ENCODE results near the gene SCMH1.

The SCMH1 gene

GRCh38 chr1:40984531-40984930, 257.6 kb downstream of the SCMH1 start:
- TF ChIP-seq, protein P1, sequence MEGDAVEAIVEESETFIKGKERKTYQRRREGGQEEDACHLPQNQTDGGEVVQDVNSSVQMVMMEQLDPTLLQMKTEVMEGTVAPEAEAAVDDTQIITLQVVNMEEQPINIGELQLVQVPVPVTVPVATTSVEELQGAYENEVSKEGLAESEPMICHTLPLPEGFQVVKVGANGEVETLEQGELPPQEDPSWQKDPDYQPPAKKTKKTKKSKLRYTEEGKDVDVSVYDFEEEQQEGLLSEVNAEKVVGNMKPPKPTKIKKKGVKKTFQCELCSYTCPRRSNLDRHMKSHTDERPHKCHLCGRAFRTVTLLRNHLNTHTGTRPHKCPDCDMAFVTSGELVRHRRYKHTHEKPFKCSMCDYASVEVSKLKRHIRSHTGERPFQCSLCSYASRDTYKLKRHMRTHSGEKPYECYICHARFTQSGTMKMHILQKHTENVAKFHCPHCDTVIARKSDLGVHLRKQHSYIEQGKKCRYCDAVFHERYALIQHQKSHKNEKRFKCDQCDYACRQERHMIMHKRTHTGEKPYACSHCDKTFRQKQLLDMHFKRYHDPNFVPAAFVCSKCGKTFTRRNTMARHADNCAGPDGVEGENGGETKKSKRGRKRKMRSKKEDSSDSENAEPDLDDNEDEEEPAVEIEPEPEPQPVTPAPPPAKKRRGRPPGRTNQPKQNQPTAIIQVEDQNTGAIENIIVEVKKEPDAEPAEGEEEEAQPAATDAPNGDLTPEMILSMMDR (IDR thresholded peaks at IDR 0.05; ENCODE audit: insufficient read depth, low read depth, low read length, missing control alignments): no peak

DNA sequence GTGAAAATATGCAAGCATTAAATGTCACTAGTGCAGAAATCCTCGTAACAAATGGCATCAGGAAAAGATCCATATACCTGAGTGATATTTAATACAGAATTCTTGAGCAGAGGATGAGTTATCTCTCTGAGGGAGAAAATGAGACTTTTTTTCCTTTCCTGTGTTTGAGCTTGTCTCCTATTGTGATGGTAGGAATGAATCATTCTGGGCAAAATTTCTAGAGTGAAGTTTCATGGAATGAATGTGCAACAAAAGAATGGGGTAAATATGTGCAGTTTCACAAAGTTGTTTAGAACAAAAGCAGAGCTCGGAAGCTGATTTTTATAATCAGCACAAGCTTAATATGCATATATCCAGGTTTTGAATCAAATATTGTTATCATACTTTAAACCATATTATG, 258.0 kb downstream of the SCMH1 start:
- TF ChIP-seq, protein P1 (IDR thresholded peaks at IDR 0.05; ENCODE audit: insufficient read depth, low read depth, low read length, missing control alignments): no peak
- H3K4me3 ChIP-seq (ENCODE audit: low read length): no peak overlapping the region
- DNase-seq (ENCODE audit: low read depth): peak; percentile 76

More at GRCh38 chr1:40984531-40984930, 257.6 kb downstream of the SCMH1 start:
- DNase-seq (ENCODE audit: low read depth): peak; percentile 53
- no peak overlapping the region for H3K4me3 ChIP-seq (ENCODE audit: low read length)

DNA sequence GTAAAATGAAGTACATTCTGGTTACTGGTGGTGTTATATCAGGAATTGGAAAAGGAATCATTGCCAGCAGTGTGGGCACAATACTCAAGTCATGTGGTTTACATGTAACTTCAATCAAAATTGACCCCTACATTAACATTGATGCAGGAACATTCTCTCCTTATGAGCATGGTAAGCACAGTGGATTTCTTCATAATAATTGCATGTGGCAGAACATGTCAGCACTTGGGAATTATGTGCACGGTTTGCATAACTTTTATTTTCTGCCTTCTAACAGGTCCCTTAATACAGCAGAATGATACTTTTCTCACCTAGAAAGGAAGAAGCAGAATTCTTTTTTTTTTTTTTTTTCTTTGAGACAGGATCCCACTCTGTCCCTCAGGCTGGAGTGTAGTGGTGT, 258.8 kb downstream of the SCMH1 start:
- peak; percentile 63 for DNase-seq (ENCODE audit: low read depth)
- H3K4me3 ChIP-seq (ENCODE audit: low read length): no peak overlapping the region
- TF ChIP-seq, protein P1 (IDR thresholded peaks at IDR 0.05; ENCODE audit: insufficient read depth, low read depth, low read length, missing control alignments): no peak

DNA sequence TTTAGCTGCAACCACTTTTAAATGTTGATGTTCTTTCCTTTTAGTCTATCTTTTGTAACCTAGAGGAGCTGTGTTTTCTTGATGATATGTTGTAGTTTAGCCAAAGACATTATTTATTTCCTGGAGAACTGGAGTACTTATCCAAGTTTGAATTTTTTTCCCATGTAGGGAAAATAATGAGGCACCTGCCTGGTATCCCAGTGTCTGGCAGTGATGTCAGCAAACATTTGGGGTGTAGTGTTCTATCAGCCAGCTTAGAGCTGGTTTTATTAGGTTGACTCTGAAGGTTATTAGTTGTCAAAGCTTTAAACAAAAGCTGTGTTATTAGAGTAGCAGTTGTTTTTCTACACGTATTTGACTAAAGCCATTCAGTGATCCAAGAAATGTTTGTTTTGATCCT, 259.4 kb downstream of the SCMH1 start:
- no peak overlapping the region for H3K4me3 ChIP-seq (ENCODE audit: low read length)
- no peak for DNase-seq (ENCODE audit: low read depth)
- TF ChIP-seq, protein P1 (IDR thresholded peaks at IDR 0.05; ENCODE audit: insufficient read depth, low read depth, low read length, missing control alignments): no peak

- no peak overlapping the region for H3K4me3 ChIP-seq (ENCODE audit: low read length)
- DNase-seq (ENCODE audit: low read depth): no peak
- TF ChIP-seq, protein P1 (IDR thresholded peaks at IDR 0.05; ENCODE audit: insufficient read depth, low read depth, low read length, missing control alignments): no peak
Observed at GRCh38 chr1:40981691-40982448, 260.2 kb downstream of the SCMH1 start.

DNA sequence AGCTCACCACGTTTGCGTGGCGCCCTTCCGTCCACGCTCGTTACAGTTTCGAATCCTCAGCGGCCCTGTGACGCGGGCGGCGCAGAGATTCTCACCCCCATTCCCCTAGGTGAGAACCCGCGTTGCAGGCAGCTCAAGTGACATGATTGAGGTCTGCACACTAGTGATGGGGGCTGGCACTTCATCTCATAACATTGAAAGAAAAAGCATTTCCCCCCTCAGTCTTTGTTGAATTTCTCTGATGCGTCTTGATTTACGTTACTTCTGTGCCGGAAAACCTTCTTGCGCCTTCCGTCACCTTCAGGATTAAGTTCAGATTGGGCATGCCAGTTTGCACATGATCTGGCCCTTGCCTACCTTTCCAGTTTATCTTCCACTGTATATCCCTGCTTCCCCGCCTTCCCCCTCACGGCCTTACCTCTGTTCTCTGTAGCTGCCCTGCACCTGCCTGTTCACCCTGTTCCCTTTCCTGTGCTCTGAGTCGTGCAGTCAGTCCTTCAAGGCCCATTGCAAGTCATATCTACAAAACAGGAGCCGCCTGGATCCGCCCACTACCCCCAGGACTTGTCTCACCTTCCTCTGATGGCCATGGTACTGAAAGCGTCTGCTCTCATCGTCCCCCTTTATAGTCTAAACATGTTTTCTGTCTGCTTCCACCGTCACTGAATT, 261.5 kb downstream of the SCMH1 start:
- TF ChIP-seq, protein P1 (IDR thresholded peaks at IDR 0.05; ENCODE audit: insufficient read depth, low read depth, low read length, missing control alignments): no peak
- DNase-seq (ENCODE audit: low read depth): peak; percentile 60
- peak overlapping the region; percentile 67 for H3K4me3 ChIP-seq (ENCODE audit: low read length)
